Central memory CD4-positive, alpha-beta T cell (primary cell): Measurements from ENCODE around the gene SMIM41.

Source experiments
- DNase-seq: peaks from one replicate; pipeline ENCODE4 v3.0.0; 2022

SMIM41 gene

DNA sequence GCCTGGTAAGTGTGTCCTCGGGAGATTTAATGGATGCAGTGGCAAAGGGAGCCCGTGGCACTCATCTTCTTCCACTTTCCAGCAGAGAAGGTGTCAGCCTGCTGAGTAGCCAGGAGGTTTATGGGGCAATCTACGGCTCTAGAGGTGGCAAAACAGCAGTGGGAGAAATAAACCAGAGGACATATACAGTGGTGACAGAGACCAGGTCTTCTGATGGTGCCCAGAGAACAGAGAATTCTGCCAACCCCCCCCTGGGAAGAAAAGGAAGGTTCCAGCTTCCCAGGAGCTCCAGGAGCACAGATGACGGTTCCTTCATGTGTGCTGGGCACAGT, 43.0 kb downstream of the SMIM41 start:
- no peak for DNase-seq

GRCh38 chr12:52122904-52123303, 43.4 kb downstream of the SMIM41 start:
- no peak for DNase-seq

DNA sequence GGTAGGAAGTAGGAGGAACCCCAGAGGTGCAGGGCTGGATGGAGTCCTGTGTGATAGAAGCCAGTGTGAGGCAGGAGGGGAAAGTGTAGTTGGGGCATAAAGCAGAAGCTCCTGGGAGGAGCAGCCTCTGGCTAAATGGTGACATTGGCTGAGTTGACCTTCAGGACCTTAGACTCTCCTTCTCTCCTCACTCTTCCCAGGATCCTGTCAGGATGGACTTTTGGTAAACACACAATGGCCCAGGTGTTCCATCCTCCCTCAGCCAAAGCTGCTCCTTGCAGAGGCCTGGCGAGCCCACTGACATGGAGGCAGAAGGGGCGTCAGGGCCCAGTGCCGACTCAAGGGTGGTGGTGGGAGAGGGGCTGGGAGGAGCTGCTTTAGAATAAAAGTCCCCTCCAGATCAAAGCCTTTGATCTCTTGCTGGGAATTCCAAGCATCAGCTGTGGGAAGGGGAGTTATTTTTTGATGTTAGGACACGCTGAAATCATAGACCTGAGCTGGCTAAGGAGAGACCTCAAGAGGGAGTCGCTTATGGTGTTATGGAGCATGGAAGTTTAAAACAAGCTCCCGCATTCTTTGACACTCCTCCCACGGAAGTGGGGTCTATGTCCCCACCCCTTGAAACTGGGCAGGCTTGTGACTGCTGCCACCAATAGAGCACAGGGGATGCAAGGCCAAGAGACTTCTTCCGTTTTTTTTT, 44.1 kb downstream of the SMIM41 start:
- no peak for DNase-seq

- DNase-seq, result no peak
Observed at GRCh38 chr12:52125476-52125900, 46.0 kb downstream of the SMIM41 start.

DNA sequence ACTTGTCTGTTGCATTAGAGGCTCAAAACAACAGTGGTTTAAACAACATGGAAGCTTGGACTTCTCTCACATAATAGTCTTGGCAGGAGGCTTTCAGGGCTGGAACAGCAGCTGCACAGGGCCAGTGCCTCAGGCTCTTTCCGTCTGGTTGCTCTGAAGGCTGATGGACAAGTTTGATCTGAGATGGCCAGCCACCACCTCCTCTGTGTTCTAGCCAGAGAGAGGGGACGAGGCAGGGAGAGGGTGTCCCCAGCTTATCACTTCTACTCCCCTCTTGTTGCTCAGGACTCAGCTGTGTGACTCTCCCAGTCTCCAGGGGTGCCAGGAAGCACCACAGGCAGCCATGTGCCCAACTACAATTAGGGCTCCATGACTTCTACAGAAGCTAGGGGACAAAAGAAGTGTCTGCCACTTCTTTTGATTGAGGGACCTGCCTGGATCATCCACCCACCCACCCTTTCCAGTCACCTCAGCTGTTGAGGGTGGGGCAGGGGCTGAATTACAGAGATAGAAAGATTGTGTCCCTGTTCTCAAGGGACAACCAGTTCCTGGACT, 46.6 kb downstream of the SMIM41 start:
- DNase-seq, result no peak

- no peak for DNase-seq
Observed at GRCh38 chr12:52126605-52127578, 47.4 kb downstream of the SMIM41 start.

DNA sequence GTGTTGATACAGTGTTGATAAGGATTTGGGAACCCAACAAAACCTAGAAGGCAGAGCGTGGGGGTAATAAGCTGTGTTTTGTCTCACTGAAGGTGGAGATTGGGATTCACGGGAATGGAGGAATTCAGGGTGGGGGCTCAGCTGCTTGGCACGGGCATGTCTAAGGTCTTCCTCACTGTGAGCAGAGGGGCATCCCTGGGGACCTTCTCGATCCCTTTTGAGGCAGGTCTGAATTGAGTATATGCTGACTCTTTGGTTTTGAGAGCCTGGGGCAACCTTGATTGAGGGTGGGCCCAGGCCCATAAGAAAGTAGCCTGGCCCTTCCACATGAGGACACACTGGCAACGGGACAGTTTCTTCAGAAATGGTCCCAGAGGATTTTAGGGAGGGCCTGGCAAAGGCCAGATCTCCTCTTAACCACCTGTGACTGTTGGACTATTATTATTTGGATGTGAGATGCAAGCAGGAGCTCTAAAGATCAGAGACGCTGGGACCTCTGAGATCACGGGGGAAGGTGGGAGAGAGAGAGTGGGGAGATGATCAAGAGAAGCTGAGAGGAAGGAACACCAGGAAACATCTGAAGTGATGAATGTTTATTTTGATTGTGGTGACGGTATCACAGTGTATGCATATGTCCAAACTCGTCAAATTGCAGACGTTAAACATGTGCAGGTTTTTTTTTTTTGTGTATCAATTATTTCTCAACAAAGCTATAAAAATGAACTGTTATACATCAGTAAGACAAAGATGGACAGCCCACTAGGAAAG, 48.4 kb downstream of the SMIM41 start:
- DNase-seq, result no peak

DNA sequence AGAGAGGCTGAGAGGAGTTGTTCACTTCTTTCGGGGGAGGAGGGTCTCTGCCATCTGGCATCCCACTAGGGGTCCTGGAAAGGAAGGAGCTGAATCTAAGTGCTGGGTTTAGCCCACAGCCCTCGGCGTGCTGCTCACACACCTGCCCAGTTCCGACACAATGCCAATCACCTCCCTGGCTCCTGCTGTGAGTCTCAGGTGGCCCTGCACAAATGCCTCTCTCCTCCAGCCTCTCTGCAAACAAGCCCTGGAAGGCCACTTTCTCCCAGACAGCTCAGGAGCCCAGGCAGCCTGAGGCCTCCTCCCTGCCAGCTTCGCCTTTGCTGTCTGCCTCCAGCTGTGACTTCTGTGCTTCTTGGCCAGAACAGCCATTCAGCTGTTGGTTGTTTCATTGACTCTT, 51.2 kb downstream of the SMIM41 start:
- DNase-seq, result no peak

GRCh38 chr12:52132754-52133161, 53.3 kb downstream of the SMIM41 start:
- no peak for DNase-seq

DNA sequence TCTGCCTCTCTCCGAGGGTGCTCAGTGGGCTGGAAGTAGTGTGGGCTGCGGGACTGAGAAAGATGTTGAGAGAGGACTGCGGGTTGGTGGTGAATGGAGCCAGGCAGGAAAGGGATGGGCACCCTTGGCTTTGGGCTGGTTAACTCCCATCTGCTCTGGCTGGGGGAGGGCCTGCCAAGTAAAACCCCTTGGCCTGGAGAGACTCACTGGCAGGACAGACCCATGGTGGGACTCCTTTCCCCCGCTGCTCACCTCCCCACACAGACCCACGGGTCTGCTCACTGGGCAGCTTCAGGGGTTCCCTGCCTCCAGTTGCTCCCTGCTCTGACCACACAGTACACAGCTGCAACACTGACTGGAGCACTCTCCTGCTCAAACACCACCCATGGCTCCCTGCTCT, 58.2 kb downstream of the SMIM41 start:
- DNase-seq, result no peak

GRCh38 chr12:52139147-52139546, 59.6 kb downstream of the SMIM41 start:
- no peak for DNase-seq

GRCh38 chr12:52139579-52140062, 60.1 kb downstream of the SMIM41 start:
- no peak for DNase-seq

DNA sequence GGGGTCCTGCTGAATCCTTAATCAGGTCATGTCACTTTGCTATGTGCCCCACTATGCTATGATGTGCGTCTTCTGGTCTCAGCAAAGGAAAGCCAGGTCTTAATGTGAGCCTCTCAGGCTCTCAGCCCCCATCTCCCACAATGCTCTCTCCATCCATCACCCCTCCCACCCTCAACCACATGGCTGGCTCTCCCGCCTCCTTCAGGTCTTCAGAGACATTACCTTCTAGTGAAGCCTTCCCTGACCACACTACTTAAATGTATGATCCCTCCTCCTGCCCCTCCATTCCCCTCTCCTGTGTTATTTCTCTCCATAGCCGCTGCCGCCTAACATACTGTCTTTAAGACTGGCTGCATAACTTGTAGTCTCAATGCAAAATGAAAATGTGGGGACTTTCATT, 61.8 kb downstream of the SMIM41 start:
- no peak for DNase-seq

- DNase-seq, result no peak
Observed at GRCh38 chr12:52141875-52142274, 62.4 kb downstream of the SMIM41 start.

GRCh38 chr12:52142431-52142830, 62.9 kb downstream of the SMIM41 start:
- DNase-seq, result no peak

GRCh38 chr12:52144512-52145227, 65.2 kb downstream of the SMIM41 start:
- no peak for DNase-seq

- DNase-seq, result no peak
Observed at GRCh38 chr12:52145228-52146088, 66.0 kb downstream of the SMIM41 start.

GRCh38 chr12:52146089-52146821, 66.8 kb downstream of the SMIM41 start:
- no peak for DNase-seq

DNA sequence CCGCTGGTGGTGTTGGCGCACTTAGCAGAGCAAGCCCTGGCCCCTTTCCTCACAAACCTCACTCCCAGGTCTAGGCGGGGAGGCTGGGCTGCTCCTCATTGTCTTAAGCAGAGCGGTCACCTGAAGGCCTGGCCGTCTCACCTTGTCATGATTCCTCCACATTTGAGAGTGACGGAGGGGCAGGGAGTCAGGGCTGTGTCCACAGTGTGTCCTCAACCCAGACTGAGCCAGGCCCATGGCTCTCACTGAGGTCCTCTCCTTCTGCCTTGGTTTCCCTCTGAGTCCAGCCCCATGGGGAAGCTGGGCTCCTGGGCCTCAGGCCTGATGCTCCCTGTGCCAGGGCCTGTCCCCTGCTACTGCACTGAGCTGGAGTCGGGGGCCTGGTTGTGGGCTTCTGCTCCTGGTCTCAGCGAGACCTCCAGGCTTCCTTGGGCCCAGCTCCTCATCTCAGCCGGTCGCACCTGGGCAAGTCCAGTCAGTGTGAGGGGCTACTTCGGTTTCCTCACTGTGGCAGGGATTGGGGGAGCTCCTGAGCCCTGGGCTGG, 67.4 kb downstream of the SMIM41 start:
- no peak for DNase-seq

- DNase-seq, result no peak
Observed at GRCh38 chr12:52147367-52147963, 68.0 kb downstream of the SMIM41 start.
